ENCODE results near the gene PGA3.
A peak's percentile ranks its signal among the peaks of the same experiment; 100 is the strongest.
"Not testable (repeated sequence)": the region's sequence is repeated elsewhere in the genome, so short reads cannot be mapped to it uniquely, and the experiment has no call there.

Gene PGA3

DNA sequence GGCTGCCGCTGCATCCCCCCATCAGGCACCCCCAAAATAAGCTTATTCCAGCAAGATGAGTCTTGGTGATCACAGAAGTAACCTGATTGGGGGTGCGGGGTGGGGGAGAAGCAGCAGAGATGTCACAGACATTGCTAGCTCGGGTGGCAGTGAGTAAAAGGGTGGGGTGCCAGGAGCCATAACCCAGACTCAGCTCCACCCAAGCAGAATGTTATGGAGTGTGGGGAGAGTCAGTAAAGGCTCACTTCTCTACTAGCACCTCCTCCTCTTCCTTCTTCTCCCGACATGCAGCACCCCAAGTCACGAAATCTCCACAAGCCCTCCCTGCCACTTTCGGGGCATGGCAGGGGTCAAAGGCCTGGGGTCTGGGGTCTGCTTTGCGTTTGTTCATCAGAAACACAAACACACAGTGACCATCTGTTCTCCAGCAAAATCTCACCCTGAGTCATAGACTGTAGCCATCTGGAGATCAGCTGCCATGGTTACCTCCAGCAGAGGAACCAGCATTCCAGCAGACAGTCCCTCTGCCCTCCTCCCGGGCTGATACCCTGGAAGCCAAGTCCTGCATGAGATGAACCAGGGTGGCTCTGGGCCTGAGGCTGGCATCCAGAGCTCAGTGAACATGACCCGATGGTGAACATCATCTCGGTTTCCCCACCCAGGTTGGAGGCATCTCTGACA is 42.1 kb downstream of the PGA3 start:
- H3K27ac ChIP-seq; DNase-seq (ENCODE audit: low spot score); CTCF ChIA-PET; POLR2A ChIA-PET (ENCODE audit: low non-redundant PET): not testable (repeated sequence)

DNA sequence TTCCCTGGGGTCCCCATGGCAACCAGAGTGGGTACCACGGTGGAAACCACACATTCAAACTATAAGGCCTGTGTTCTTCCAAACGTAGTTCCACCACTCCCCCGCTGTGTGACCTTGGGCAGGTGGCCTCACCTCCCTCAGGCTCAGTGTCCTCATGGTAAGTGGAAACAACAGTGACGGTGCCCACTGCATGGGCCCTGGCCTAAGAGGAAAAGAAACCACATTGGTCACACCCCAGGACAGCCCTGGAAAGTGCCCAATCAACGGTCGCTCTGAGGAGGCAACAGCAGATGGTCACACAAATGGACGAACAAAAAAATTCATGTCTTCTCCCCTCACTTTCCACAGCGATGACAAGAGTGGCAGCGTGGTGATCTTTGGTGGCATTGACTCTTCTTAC is 44.8 kb downstream of the PGA3 start:
- CTCF ChIA-PET; POLR2A ChIA-PET (ENCODE audit: low non-redundant PET); H3K27ac ChIP-seq; DNase-seq (ENCODE audit: low spot score): not testable (repeated sequence)

DNA sequence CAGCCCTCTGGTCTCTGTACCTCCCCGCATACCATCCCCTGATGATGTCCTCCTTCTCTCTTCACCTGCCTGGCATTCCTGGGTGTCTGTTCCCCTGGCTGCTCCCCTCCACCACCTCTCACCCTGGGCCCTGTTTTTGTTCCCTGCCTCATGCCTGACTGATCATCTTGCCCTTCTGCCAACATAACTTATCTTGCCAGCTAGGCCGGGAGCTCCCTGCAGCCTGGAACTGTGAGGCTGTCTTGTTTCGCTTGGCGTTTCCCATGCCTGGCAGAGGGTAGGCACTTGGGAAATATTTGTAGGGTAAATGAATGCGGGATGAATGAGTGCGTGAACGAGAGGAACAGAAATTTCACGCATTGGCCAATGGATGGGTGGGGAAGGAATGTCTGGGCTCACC is 45.9 kb downstream of the PGA3 start:
- POLR2A ChIA-PET (ENCODE audit: low non-redundant PET); DNase-seq (ENCODE audit: low spot score); CTCF ChIA-PET; H3K27ac ChIP-seq: not testable (repeated sequence)

DNA sequence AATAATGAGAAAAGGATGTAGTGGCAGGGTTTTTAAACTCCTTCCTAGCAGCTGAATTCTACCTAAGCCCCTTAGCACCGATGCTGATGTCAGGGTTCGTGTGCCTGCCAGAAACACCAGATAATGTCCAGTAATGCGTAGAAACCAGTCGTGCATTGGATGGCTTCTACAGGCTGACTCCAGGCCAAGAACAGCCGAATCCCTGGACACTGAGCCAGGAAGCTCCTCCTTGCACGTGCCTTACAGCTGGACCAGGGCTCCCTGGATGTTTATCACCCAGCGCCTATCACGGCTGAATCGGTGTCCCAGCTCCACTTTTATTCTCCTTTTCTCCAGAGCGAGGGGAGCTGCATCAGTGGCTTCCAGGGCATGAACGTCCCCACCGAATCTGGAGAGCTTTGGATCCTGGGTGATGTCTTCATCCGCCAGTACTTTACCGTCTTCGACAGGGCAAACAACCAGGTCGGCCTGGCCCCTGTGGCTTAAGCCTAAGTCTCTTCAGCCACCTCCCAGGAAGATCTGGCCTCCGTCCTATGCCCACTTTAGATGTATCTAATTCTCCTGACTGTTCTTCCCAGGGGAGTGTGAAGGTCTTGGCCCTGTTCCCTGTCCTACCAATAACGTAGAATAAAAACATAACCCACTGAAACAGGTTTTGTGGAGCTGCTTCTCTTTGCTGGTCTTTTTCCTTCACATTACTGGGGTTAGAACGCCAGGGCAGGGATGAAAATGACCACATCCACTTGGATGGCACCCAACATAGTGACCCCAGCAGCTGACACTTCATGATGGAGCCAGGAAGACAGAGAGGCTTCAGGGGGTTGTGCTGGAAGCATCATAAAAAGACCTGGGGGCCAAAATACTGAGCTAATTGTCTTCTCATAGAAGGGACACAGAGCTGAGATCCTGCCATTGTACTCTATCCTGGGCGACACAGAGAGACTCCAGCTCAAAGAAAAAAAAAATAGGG is 47.8 kb downstream of the PGA3 start:
- DNase-seq (ENCODE audit: low spot score); POLR2A ChIA-PET (ENCODE audit: low non-redundant PET); H3K27ac ChIP-seq: not testable (repeated sequence)
- CTCF ChIA-PET = interaction anchor here (0.6 to 1.0 kb wide), 2 partner anchors 43 to 132 kb away, joined by 3 read pairs; no protein-coding TSS in a partner anchor

DNA sequence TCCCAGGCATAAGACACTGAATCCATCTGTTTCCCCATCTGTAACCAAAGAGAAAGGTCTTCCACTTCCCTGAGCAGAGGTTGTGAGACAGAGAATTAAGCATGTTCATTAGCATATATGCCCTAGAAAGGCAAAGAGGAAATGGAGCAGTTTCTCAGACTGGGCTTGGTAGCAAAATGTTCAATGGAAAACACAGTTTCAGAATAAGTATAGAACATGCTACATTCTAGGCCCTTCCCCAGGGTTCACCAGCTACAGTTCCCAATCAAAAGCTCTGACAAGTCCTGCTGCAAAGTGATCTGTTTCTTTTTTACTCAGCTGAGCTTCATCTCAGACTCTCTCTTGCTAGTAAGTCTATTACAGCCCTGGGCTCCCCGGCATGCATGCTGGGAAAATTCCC is 49.0 kb downstream of the PGA3 start:
- not testable (repeated sequence) for DNase-seq (ENCODE audit: low spot score); H3K27ac ChIP-seq
- CTCF ChIA-PET = interaction anchor here (0.6 kb wide), 1 partner anchor 385 kb away, joined by 5 read pairs; no protein-coding TSS in a partner anchor
- POLR2A ChIA-PET (ENCODE audit: low non-redundant PET) = interaction anchor here (0.6 kb wide), 1 partner anchor 26 kb away, joined by 3 read pairs; no protein-coding TSS in a partner anchor

DNA sequence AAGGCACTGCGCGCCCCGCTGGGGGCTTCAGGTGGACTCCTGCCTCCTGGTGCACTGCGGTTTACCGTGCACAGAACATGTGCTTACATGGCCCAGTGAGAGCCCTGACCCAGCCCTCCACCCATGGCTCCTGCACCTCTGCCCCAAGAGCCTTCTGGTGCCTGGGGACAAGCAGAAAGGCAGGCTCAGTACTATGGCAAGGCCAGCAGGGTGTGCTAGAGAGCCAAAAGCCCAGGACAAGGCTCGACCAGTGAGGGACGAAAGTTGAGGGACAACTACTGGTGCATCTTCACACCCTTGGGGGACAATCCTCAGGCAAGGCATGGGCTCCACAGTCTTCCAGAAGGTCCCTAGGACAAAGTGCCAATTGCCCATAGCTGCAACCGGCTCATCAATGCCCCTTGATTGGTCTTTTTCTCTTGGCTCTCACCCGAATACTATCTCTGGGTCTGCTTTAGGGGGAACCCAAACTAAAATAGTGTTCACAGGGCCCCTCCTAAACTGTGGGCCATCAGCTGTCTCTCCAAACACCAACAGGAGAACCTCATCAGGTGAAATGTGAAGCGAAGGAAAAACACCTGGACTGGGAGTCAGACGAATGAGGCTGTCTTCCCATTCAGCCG is 51.2 kb downstream of the PGA3 start:
- POLR2A ChIA-PET (ENCODE audit: low non-redundant PET) = no interaction called here
- CTCF ChIA-PET = interaction anchor here (0.5 to 1.8 kb wide), 11 partner anchors 8 to 211 kb away, joined by 3 to 15 read pairs (median 3); partner anchors contain the start of gene VWCE
- DNase-seq (ENCODE audit: low spot score) = peak; percentile 67

DNA sequence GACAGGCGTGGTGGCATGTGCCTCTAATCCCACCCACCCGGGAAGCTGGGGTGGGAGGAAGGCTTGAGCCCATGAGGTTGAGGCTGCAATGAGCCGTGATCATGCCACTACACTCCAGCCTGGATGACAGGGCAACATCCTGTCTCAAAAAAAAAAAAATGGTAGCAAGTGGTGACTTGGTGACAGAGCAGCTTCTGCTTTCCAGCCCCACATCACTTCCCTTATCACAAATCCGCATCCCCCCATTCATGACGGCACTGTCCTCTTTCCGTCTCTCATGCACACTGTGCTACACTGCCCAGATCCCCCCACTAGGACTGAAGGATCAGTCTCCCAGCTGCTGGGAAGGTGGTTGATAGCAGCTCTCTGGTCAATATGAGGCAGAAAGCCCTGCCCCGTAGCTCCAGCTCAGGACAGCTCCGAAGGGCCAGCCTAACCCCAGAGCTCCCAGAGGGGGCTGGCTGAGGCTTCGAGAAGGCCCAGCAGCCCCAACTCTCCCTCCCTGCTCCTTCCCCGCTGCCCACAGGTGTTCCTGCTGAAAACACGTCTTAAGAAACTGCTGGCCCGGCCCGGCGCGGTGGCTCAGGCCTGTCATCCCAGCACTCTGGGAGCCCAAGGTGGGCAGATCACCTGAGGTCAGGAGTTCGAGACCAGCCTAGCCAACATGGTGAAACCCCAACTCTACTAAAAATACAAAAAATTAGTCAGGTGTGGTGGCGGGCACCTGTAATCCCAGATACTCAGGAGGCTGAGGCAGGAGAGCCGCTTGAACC is 53.6 kb downstream of the PGA3 start:
- no peak overlapping the region for H3K27ac ChIP-seq
- no peak for DNase-seq (ENCODE audit: low spot score)
- POLR2A ChIA-PET (ENCODE audit: low non-redundant PET) = no interaction called here
- TF ChIP-seq, protein P1, sequence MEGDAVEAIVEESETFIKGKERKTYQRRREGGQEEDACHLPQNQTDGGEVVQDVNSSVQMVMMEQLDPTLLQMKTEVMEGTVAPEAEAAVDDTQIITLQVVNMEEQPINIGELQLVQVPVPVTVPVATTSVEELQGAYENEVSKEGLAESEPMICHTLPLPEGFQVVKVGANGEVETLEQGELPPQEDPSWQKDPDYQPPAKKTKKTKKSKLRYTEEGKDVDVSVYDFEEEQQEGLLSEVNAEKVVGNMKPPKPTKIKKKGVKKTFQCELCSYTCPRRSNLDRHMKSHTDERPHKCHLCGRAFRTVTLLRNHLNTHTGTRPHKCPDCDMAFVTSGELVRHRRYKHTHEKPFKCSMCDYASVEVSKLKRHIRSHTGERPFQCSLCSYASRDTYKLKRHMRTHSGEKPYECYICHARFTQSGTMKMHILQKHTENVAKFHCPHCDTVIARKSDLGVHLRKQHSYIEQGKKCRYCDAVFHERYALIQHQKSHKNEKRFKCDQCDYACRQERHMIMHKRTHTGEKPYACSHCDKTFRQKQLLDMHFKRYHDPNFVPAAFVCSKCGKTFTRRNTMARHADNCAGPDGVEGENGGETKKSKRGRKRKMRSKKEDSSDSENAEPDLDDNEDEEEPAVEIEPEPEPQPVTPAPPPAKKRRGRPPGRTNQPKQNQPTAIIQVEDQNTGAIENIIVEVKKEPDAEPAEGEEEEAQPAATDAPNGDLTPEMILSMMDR (conservative IDR thresholded peaks at IDR 0.05; ENCODE audit: low read depth) = no peak
- CTCF ChIA-PET = interaction anchor here (0.6 kb wide), 2 partner anchors 37 to 122 kb away, joined by 4 to 6 read pairs; no protein-coding TSS in a partner anchor

More for the DNA sequence above, 51.2 kb downstream of the PGA3 start:
- TF ChIP-seq, protein P1 (conservative IDR thresholded peaks at IDR 0.05; ENCODE audit: low read depth) = peak; percentile 72
- no peak overlapping the region for H3K27ac ChIP-seq

DNA sequence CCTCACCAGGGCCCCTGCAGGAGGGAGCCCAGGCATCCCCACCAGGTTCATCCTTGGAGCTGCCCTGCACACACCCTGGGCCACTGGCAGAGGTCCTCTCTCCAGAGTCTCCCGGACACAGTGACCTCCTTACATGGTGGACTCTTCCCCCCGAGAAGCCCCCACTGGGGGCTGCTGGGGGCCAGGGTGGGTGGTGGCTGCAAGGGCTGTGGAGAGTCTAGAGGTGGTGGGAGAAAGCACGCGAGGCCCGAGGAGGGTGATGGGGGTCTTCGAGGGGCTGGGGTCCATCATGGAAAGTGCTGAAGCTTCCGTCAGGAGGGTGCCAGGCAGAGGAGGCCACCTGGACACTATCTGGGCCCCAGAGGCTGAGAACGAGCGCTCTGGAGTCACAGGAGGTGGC is 55.2 kb downstream of the PGA3 start:
- ChIA-PET POLR2A (ENCODE audit: low non-redundant PET) (no interaction called here), CTCF (no interaction called here)
- no peak overlapping the region for H3K27ac ChIP-seq
- no peak for DNase-seq (ENCODE audit: low spot score)
- TF ChIP-seq, protein P1 (conservative IDR thresholded peaks at IDR 0.05; ENCODE audit: low read depth) = no peak
